NCI-H2081 treated with DMSO at 0.1 percent for 48 hours (cell line): ENCODE data around the gene ISLR2.
A peak's percentile ranks its signal among the peaks of the same experiment; 100 is the strongest.
"Not testable (repeated sequence)": the region's sequence is repeated elsewhere in the genome, so short reads cannot be mapped to it uniquely, and the experiment has no call there.

Experiments
- DNase-seq: peaks from one replicate; lab custom pipeline; 2025; lab: John Stamatoyannopoulos, UW

ISLR2 gene

GRCh38 chr15:74130155-74130848 lies at the start of gene ISLR2:
Gene ISLR2, plus strand, starts transcription at chr15:74130586. Its CDS starts 2,169 bp downstream, at chr15:74132755.
- DNase-seq: no peak

GRCh38 chr15:74082450-74082849 lies 47.9 kb upstream of the ISLR2 start, which contains the start of gene GOLGA6A:
Gene GOLGA6A, minus strand, starts transcription at chr15:74082550. Its CDS starts 41 bp downstream, at chr15:74082509.
- not testable (repeated sequence) for DNase-seq

GRCh38 chr15:74094567-74094966 lies 35.8 kb upstream of the ISLR2 start:
- DNase-seq: not testable (repeated sequence)

GRCh38 chr15:74095610-74096009 lies 34.8 kb upstream of the ISLR2 start:
- DNase-seq: not testable (repeated sequence)

- DNase-seq: not testable (repeated sequence)
These were observed 33.5 kb upstream of the ISLR2 start for GRCh38 chr15:74096753-74097474.

GRCh38 chr15:74099963-74100733 lies 30.2 kb upstream of the ISLR2 start:
- DNase-seq: not testable (repeated sequence)

- no peak for DNase-seq
These were observed 22.3 kb upstream of the ISLR2 start for GRCh38 chr15:74108111-74108510.

- DNase-seq: not testable (repeated sequence)
These were observed 21.8 kb upstream of the ISLR2 start for GRCh38 chr15:74108611-74109010.

GRCh38 chr15:74109713-74110112 lies 20.7 kb upstream of the ISLR2 start:
- DNase-seq: no peak

GRCh38 chr15:74120426-74120825 lies 10.0 kb upstream of the ISLR2 start:
- DNase-seq: no peak

- DNase-seq: no peak
These were observed 9.3 kb upstream of the ISLR2 start for GRCh38 chr15:74121039-74121438.

- DNase-seq: no peak
These were observed 8.5 kb upstream of the ISLR2 start for GRCh38 chr15:74121858-74122257.

GRCh38 chr15:74122403-74123130 lies 7.8 kb upstream of the ISLR2 start:
- DNase-seq: no peak

GRCh38 chr15:74123131-74123429 lies 7.3 kb upstream of the ISLR2 start:
- DNase-seq: no peak

- no peak for DNase-seq
These were observed 6.7 kb upstream of the ISLR2 start for GRCh38 chr15:74123658-74124057.

- DNase-seq: no peak
These were observed 6.2 kb upstream of the ISLR2 start for GRCh38 chr15:74124196-74124595.

- DNase-seq: no peak
These were observed 5.6 kb upstream of the ISLR2 start for GRCh38 chr15:74124759-74125158.

GRCh38 chr15:74127255-74127953 lies 3.0 kb upstream of the ISLR2 start:
- DNase-seq: peak; percentile 48

- DNase-seq: no peak
These were observed 2.2 kb upstream of the ISLR2 start for GRCh38 chr15:74127954-74128784.

- DNase-seq: no peak
These were observed 1.4 kb upstream of the ISLR2 start for GRCh38 chr15:74128785-74129585.
